ENCODE measurements around the gene ABL1. TPM values are rescaled to one million over a fixed set of nuclear protein-coding genes. Genes with fewer than 3 reads are reported as not detected.
A peak's percentile ranks its signal among the peaks of the same experiment; 100 is the strongest.

ABL1 gene
- total RNA-seq, 1 donor: 94.8 TPM

GRCh38 chr9:130902204-130903185, 67.4 kb downstream of the ABL1 start:
- Histone ChIP-seq H3K27me3 (ENCODE audit: insufficient read depth, low read length) (no peaks in the 10 kb centered on the region), H4K20me1 (ENCODE audit: insufficient read depth, low read length) (peaks cover 8% of the 10 kb centered on the region), H2AFZ (ENCODE audit: low read length) (no peak overlapping the region), H3K79me2 (ENCODE audit: insufficient read depth, low read length) (no peaks in the 10 kb centered on the region), H3K4me1 (ENCODE audit: insufficient read depth, low read length) (peaks cover 4% of the 10 kb centered on the region), H3K27ac (ENCODE audit: low read depth, low read length) (no peak overlapping the region), H3K9me3 (ENCODE audit: low read depth, low read length) (no peaks in the 10 kb centered on the region), H3K4me3 (ENCODE audit: insufficient read depth, low read length) (no peak overlapping the region), H3K4me2 (ENCODE audit: insufficient read depth, low read length) (no peak overlapping the region), H3K36me3 (ENCODE audit: insufficient read depth, low read length) (no peaks in the 10 kb centered on the region)
- DNase-seq (ENCODE audit: insufficient read length, low spot score, missing footprints): no peak
- TF ChIP-seq CTCF (IDR thresholded peaks at IDR 0.05; ENCODE audit: extremely low read depth, low read depth, low read length): no peak

GRCh38 chr9:130903194-130904069, 68.4 kb downstream of the ABL1 start:
- Histone ChIP-seq H3K4me3 (ENCODE audit: insufficient read depth, low read length) (no peak overlapping the region), H3K4me1 (ENCODE audit: insufficient read depth, low read length) (peaks cover 4% of the 10 kb centered on the region), H3K9me3 (ENCODE audit: low read depth, low read length) (no peaks in the 10 kb centered on the region), H3K4me2 (ENCODE audit: insufficient read depth, low read length) (no peak overlapping the region), H3K79me2 (ENCODE audit: insufficient read depth, low read length) (no peaks in the 10 kb centered on the region), H2AFZ (ENCODE audit: low read length) (no peak overlapping the region), H3K36me3 (ENCODE audit: insufficient read depth, low read length) (no peaks in the 10 kb centered on the region), H3K27ac (ENCODE audit: low read depth, low read length) (no peak overlapping the region), H4K20me1 (ENCODE audit: insufficient read depth, low read length) (peaks cover 8% of the 10 kb centered on the region), H3K27me3 (ENCODE audit: insufficient read depth, low read length) (no peaks in the 10 kb centered on the region)
- no peak for TF ChIP-seq CTCF (IDR thresholded peaks at IDR 0.05; ENCODE audit: extremely low read depth, low read depth, low read length)
- no peak for DNase-seq (ENCODE audit: insufficient read length, low spot score, missing footprints)

GRCh38 chr9:130904070-130905044, 69.3 kb downstream of the ABL1 start:
- TF ChIP-seq CTCF (IDR thresholded peaks at IDR 0.05; ENCODE audit: extremely low read depth, low read depth, low read length): no peak
- Histone ChIP-seq H3K36me3 (ENCODE audit: insufficient read depth, low read length) (no peaks in the 10 kb centered on the region), H4K20me1 (ENCODE audit: insufficient read depth, low read length) (peaks cover 8% of the 10 kb centered on the region), H3K4me3 (ENCODE audit: insufficient read depth, low read length) (no peak overlapping the region), H3K79me2 (ENCODE audit: insufficient read depth, low read length) (no peaks in the 10 kb centered on the region), H2AFZ (ENCODE audit: low read length) (no peak overlapping the region), H3K4me2 (ENCODE audit: insufficient read depth, low read length) (no peak overlapping the region), H3K9me3 (ENCODE audit: low read depth, low read length) (no peaks in the 10 kb centered on the region), H3K4me1 (ENCODE audit: insufficient read depth, low read length) (peaks cover 4% of the 10 kb centered on the region), H3K27me3 (ENCODE audit: insufficient read depth, low read length) (no peaks in the 10 kb centered on the region), H3K27ac (ENCODE audit: low read depth, low read length) (no peak overlapping the region)
- DNase-seq (ENCODE audit: insufficient read length, low spot score, missing footprints): peak; percentile 86
